GM12878 (cell line): ENCODE data around the gene PLA2G6. TPM values are rescaled to one million over a fixed set of nuclear protein-coding genes. Genes with fewer than 3 reads are reported as not detected.
"Not testable (repeated sequence)": the region's sequence is repeated elsewhere in the genome, so short reads cannot be mapped to it uniquely, and the experiment has no call there.

ENCODE experiments used
- ATAC-seq: fragments of 200-7000 bp; cut with Tn5 transposase; 3 replicates; pipeline ENCODE4 v1.9.1; 2020; ENCODE audit warnings: mild to moderate bottlenecking, moderate library complexity
- BruUV-seq: library from RNA; stranded (reverse); fragments of 400-500 nt; replicated peaks from 2 replicates; lab custom pipeline; 2021; lab: Mats Ljungman, UMichigan
- CTCF ChIA-PET: fragments of 300-600 bp; sonication (Branson Sonifier 250); formaldehyde crosslinking; extraction: SDS; loops from one replicate; lab custom pipeline; 2021; ENCODE audit warnings: inconsistent platforms; lab: Yijun Ruan, JAX
- POLR2A ChIA-PET: fragments of 350-600 bp; formaldehyde crosslinking; extraction: SDS; loops from one replicate; lab custom pipeline; 2021; ENCODE audit warnings: inconsistent platforms; lab: Charles Lee
- RAD21 ChIA-PET: fragments of 300-600 bp; sonication (Branson Sonifier 250); formaldehyde crosslinking; loops from one replicate; lab custom pipeline; 2023; ENCODE audit warnings: antibody characterized with exemption; ENCODE audit not compliant: unreplicated experiment; lab: Charles Lee
- SMC1A ChIA-PET: fragments of 300-600 bp; sonication (Branson Sonifier 250); formaldehyde crosslinking; loops from one replicate; lab custom pipeline; 2023; ENCODE audit not compliant: unreplicated experiment, uncharacterized antibody; lab: Charles Lee
- DNase-seq: peaks from one replicate; pipeline ENCODE4 v3.0.0-alpha.2; 2011; ENCODE audit warnings: low read depth, low spot score
- FAIRE-seq: peaks from 3 replicates; lab custom pipeline; 2011; peaks lifted over from hg19 to GRCh38; lab: Jason Lieb, UNC
- H2AFZ ChIP-seq: 2 replicates; pipeline ENCODE4 v1.6.0; 2011; ENCODE audit warnings: low read depth, low read length, control low read depth; ENCODE audit not compliant: control insufficient read depth
- H3K27ac ChIP-seq: 2 replicates; pipeline ENCODE4 v1.5.1; 2011; ENCODE audit warnings: control low read depth; ENCODE audit not compliant: control insufficient read depth, insufficient read depth
- H3K27me3 ChIP-seq, 2 experiments: replicated peaks in 1 of 2; 2 replicates each; pipeline versions ENCODE4 v1.6.0 to v1.6.1; 2011; ENCODE audit warnings: low read length in 1 of 2; ENCODE audit not compliant: control insufficient read depth in 2 of 2, insufficient read depth in 2 of 2
- H3K36me3 ChIP-seq, 2 experiments: 2 replicates each; pipeline ENCODE4 v1.5.1; 2011; ENCODE audit warnings: low read length in 1 of 2; ENCODE audit not compliant: control insufficient read depth in 2 of 2, insufficient read depth in 2 of 2
- H3K4me1 ChIP-seq: 2 replicates; pipeline ENCODE4 v1.6.1; 2011; ENCODE audit warnings: mild to moderate bottlenecking, low read length, moderate library complexity, mixed read lengths; ENCODE audit not compliant: control insufficient read depth, insufficient read depth
- H3K4me2 ChIP-seq: 2 replicates; pipeline ENCODE4 v1.6.0; 2011; ENCODE audit warnings: control low read depth; ENCODE audit not compliant: control insufficient read depth, insufficient read depth
- H3K4me3 ChIP-seq: fragments of 200-600 bp; sonication (generic); 2 replicates; pipeline ENCODE4 v1.5.1; 2016
- H3K79me2 ChIP-seq: 2 replicates; pipeline ENCODE4 v1.6.0; 2011; ENCODE audit warnings: low read length; ENCODE audit not compliant: control insufficient read depth, insufficient read depth
- H3K9ac ChIP-seq: 2 replicates; pipeline ENCODE4 v1.8.0; 2011; ENCODE audit warnings: low read length, control low read depth, mixed read lengths; ENCODE audit not compliant: control insufficient read depth, insufficient read depth
- H3K9me3 ChIP-seq: replicated peaks from 3 replicates; pipeline ENCODE4 v1.5.1; 2011; ENCODE audit warnings: mild to moderate bottlenecking, low read length; ENCODE audit not compliant: control insufficient read depth, insufficient read depth
- H4K20me1 ChIP-seq: 2 replicates; pipeline ENCODE4 v1.6.0; 2011; ENCODE audit not compliant: control insufficient read depth, insufficient read depth
- CTCF ChIP-seq, 3 experiments: IDR thresholded peaks in 2 of 3; conservative IDR thresholded peaks in 1 of 3; 2 replicates each; pipeline ENCODE4 v1.5.1; 2011; ENCODE audit warnings: low read depth in 3 of 3, low read length in 3 of 3, mild to moderate bottlenecking in 3 of 3, control low read depth in 2 of 3, moderate library complexity in 2 of 3, inconsistent platforms in 1 of 3, mixed read lengths in 1 of 3; ENCODE audit not compliant: control insufficient read depth in 2 of 3, insufficient read depth in 1 of 3; ENCODE audit errors: extremely low read depth in 1 of 3
- NRF1 ChIP-seq: conservative IDR thresholded peaks from 2 replicates; pipeline ENCODE4 v1.6.1; 2011; ENCODE audit warnings: mild to moderate bottlenecking, low read depth, low read length, improper control_type of control experiment
- WGBS: methylation state at CpG from one replicate; pipeline ENCODE4 v1.1.6; 2016; ENCODE audit warnings: low lambda C conversion rate; ENCODE audit not compliant: insufficient replicate concordance, insufficient coverage; ENCODE audit errors: missing lambda C conversion rate; 5-methylcytosine and 5-hydroxymethylcytosine counted together
- in situ Hi-C: fragments of 300-500 bp; cut with MboI; formaldehyde crosslinking; loops from 9 replicates; pipeline ENCODE4 v1.14.3; 2018; ENCODE audit warnings: mixed read lengths
- intact Hi-C: fragments of 100-400 bp; cut with micrococcal nuclease; formaldehyde crosslinking; loops from one replicate; pipeline ENCODE4 v1.14.2; 2022; ENCODE audit not compliant: unreplicated experiment
- polyA plus RNA-seq, 11 experiments: library from polyadenylated mRNA; depleted of rRNA in 4 of 11; unstranded in 6 of 11; stranded (reverse) in 5 of 11; fragments of >200 nt; fragmentation: Nextera tagmentation in 4 of 11; fragmentation: Illumina TruSeq in 1 of 11; extraction: Ambion mirVana in 4 of 11; extraction: Trizol in 1 of 11; gene quantifications; 1 replicate in 1 of 11; 2 replicates in 10 of 11; pipeline versions ENCODE4 v1.2.1 to v1.2.3, GENCODE V29; 2011 to 2016; ENCODE audit warnings: inconsistent platforms in 2 of 11, missing spikeins in 2 of 11, low read depth in 1 of 11
- total RNA-seq, 4 experiments: library from RNA; depleted of rRNA in 3 of 4; stranded (reverse); fragments of >200 nt in 3 of 4; fragmentation: Illumina TruSeq in 1 of 4; extraction: Trizol in 1 of 4; gene quantifications; 2 replicates each; pipeline versions ENCODE4 v1.2.1 to v1.2.3, GENCODE V29; 2013 to 2021

The PLA2G6 gene
- total and polyA plus RNA-seq, 10 of the 15 experiments (the other 5 are each of a cell fraction or from before 2014, with no cell fraction given), result 0.15 to 42.2 (median 15.8) TPM

DNA sequence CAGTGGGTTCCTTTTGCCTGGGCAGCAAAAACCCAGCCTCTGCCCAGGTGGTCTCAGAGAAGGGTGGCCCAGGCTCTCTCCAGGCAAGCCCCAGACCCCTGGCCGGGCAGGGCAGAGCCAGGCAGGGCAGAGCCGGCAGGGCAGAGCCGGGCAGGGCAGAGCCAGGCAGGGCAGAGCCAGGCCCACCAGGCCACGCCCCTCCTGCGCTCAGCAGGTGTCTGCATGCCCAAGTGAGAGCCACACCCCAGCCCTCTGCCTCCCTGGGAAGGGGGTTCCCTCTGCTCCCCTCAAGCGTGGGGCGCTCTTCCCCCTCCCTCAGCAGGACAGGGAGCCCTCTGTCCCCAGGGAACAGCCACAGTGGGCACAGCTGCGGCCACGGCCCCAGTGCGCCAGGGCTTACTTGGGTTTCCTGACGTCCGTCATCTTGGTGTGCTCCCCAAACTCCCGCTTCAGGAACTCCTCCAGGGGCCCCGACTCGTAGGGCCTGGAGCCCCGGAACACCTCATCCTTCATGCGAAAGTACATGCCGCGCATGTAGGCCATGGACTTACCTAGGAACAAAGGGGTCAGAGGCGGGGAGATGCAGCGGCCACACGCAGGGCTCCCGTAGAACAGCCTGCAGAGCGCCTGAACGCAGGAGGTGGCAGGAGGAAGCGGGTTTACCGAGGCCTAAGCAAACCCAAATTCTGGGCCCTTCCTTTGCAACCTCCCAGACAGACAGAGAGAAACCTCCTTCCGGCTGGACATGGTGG, 61.1 kb downstream of the PLA2G6 start (continued):
- TF ChIP-seq CTCF (IDR thresholded peaks at IDR 0.05 in 2 of 3, conservative IDR thresholded peaks at IDR 0.05 in 1 of 3; ENCODE audit: control insufficient read depth in 2 of 3, extremely low read depth in 1 of 3, insufficient read depth in 1 of 3, low read depth in 3 of 3, low read length in 3 of 3), result no peak
- no peak for TF ChIP-seq NRF1
- TF ChIP-seq, all 136 proteins: peak for 0

DNA sequence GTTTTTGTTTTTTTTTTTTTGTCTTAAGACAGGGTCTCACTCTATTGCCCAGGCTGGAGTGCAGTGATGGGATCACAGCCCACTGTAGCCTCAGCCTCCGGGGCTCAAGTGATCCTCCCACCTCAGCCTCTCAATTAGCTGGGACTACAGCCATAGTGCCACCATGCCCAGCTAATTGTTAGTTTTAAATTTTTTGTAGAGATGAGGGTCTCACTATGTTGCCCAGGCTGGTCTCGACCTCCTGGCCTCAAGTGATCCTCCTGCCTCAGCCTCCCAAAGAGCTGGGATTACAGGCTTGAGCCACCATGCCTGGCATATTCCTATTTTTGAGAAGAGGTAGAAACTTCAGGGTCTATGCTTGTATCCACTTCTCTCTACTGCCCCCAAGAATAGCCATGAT, 62.9 kb downstream of the PLA2G6 start:
- SMC1A ChIA-PET, result interaction anchor here (1.0 kb wide), 1 partner anchor 76 kb away, joined by 3 read pairs; no protein-coding TSS in a partner anchor
- not testable (repeated sequence) for BruUV-seq, FAIRE-seq

More for the DNA sequence above, 62.9 kb downstream of the PLA2G6 start:
- in situ Hi-C loops, H3K4me2 ChIP-seq, H3K27me3 ChIP-seq, H3K27ac ChIP-seq, H3K36me3 ChIP-seq, POLR2A ChIA-PET, H3K9me3 ChIP-seq, H3K79me2 ChIP-seq, H4K20me1 ChIP-seq, H3K9ac ChIP-seq, H2AFZ ChIP-seq, DNase-seq, H3K4me3 ChIP-seq, H3K4me1 ChIP-seq, ATAC-seq: not testable (repeated sequence)
- 82% methylated on average over 2 of the region's 2 CpGs for WGBS
- RAD21 ChIA-PET, result interaction anchor here (0.8 kb wide), 1 partner anchor 15 kb away, joined by 3 read pairs; no protein-coding TSS in a partner anchor
- intact Hi-C loops, result loop anchor here (10.0 kb wide), 2 partner anchors 96 to 236 kb away; no protein-coding TSS in a partner anchor
- CTCF ChIA-PET, result interaction anchor here (1.7 kb wide), 1 partner anchor 66 kb away, joined by 7 read pairs; no protein-coding TSS in a partner anchor
